Stimulated activated naive CD8-positive, alpha-beta T cell treated with anti-CD3 and anti-CD28 coated beads, Interleukin-15, amount 100 ng/mL, for 72 hours (primary cell): ENCODE results near the gene SLC2A8.

Experiments
- ATAC-seq: fragments of 150-1000 bp; cut with Tn5 transposase; 2 replicates; pipeline ENCODE4 v1.10.0; 2021; ENCODE audit warnings: mild to moderate bottlenecking, moderate library complexity
- DNase-seq, 2 donors: peaks; one replicate each; pipeline ENCODE4 v3.0.0; 2021 to 2022
- H3K27ac Mint-ChIP-seq, 2 donors: one replicate each; pipeline ENCODE4 v1.8.0; 2022; ENCODE audit warnings: mild to moderate bottlenecking in 2 of 2, mixed read lengths in 2 of 2, moderate library complexity in 2 of 2
- H3K27me3 Mint-ChIP-seq: one replicate; pipeline ENCODE4 v1.8.0; 2022; ENCODE audit warnings: mixed read lengths
- H3K4me1 Mint-ChIP-seq: one replicate; pipeline ENCODE4 v1.8.0; 2022; ENCODE audit warnings: mild to moderate bottlenecking, mixed read lengths
- H3K4me3 Mint-ChIP-seq, 2 donors: one replicate each; pipeline ENCODE4 v1.8.0; 2022; ENCODE audit warnings: mild to moderate bottlenecking in 2 of 2, mixed read lengths in 2 of 2, moderate library complexity in 1 of 2
- H3K9me3 Mint-ChIP-seq, 2 donors: one replicate each; pipeline ENCODE4 v1.8.0; 2022; ENCODE audit warnings: mixed read lengths in 2 of 2

The SLC2A8 gene

GRCh38 chr9:127396808-127397645 lies at the start of gene SLC2A8:
Gene SLC2A8, plus strand, starts transcription at chr9:127397169. Its CDS starts 62 bp downstream, at chr9:127397231.
- ATAC-seq (peak; percentile 95), DNase-seq (peak; percentile 97 to 99)
- Mint-ChIP-seq H3K9me3 (no peaks in the 10 kb centered on the region), H3K4me3 (peak within 1 kb of the TSS; percentile 76 to 86), H3K27me3 (peaks cover 92% of the 10 kb centered on the region), H3K4me1 (peaks cover 36% of the 10 kb centered on the region), H3K27ac (peak within 1 kb of the TSS; percentile 31 to 93)

GRCh38 chr9:127347831-127348776 lies 48.9 kb upstream of the SLC2A8 start:
- DNase-seq (no peak), ATAC-seq (no peak)
- Mint-ChIP-seq H3K9me3 (no peaks in the 10 kb centered on the region), H3K27ac (no peak overlapping the region), H3K27me3 (peaks cover 38% of the 10 kb centered on the region), H3K4me1 (no peaks in the 10 kb centered on the region), H3K4me3 (no peak overlapping the region)

DNA sequence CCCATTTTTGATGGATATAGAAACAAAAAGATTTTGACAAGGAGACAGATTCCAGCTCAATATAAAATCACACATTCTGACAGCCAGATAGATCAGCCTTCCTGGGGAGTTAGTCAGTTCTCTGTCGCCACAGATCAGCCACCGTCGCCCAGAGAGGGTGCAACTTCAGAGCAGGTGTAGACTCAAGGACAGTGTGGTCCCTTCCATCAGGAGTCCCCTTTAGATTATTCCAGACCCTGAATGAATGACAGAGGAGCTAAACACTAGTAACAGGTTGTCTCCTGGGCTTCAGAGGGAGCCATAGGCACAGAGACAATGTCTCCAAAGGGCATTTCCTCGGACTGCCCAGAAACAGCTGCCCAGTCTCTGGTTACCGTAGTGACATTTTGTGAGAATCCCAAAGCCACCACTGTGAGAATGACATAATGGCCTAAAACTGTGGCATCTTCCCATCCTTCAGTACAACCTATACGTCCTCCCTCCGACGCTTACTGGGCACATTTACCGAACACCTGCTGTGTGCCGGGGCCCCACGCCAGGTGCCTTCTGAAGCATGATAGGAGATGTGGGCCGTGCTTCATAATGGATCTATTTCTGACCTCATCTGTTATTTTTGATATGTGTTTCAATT lies 47.4 kb upstream of the SLC2A8 start:
- ATAC-seq (no peak), DNase-seq (no peak)
- no peaks in the 10 kb centered on the region for H3K9me3 Mint-ChIP-seq
- no peak overlapping the region for H3K4me3 Mint-ChIP-seq
- H3K27me3 Mint-ChIP-seq, result peaks cover 47% of the 10 kb centered on the region
- H3K27ac Mint-ChIP-seq, result no peak overlapping the region
- H3K4me1 Mint-ChIP-seq, result peaks cover 5% of the 10 kb centered on the region

DNA sequence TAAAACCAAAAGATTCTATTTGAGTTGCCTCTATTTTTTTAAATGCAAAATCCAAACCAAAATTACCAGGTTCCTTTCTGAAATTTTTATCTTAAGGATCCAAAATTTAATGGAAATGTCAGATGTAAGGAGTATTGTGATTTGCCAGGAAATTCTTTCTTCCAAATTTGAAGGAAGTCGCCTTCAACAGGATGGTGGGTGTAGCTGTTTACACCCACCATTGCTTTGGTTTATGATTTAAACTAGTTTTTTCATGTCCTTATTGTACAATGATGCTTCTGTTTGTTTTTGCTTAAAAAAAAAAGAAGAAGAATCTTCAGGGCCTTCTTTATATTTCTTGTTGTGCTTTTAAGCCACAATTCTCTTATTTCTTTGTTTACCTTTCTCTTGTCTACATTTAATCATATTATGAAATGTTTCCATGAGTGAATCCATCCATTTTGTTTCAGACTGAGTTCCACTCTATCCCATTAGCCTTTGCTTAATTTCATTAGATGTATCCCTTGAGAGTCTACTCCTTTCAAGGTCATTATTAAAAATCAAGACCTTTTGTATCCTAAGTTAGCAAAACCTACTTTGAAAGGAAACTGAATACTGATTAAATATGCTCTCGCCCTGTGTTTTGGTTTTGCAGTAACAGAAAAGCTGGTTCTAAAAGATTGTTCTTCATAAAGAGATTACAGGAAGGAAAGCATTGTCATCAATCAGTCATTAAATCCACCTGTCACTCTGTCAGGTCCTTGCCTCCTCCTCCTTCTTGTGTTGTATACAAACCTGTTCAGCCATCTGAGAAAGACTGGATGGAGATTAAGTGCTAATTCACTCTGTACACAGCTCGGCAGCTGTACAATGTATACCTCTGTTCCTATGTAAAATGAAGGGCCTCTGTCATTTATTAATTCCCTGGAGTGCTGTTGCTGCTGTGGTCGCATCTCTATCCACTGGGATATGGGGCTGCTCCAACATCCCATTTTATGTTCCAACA lies 45.5 kb upstream of the SLC2A8 start:
- no peak overlapping the region for H3K27ac Mint-ChIP-seq
- ATAC-seq, result no peak
- peaks cover 5% of the 10 kb centered on the region for H3K4me1 Mint-ChIP-seq
- peaks cover 65% of the 10 kb centered on the region for H3K27me3 Mint-ChIP-seq
- H3K9me3 Mint-ChIP-seq, result no peaks in the 10 kb centered on the region
- no peak for DNase-seq
- no peak overlapping the region for H3K4me3 Mint-ChIP-seq

GRCh38 chr9:127353882-127354281 lies 43.1 kb upstream of the SLC2A8 start:
- Mint-ChIP-seq H3K9me3 (no peaks in the 10 kb centered on the region), H3K27me3 (peaks cover 60% of the 10 kb centered on the region), H3K4me3 (no peak overlapping the region), H3K27ac (no peak overlapping the region), H3K4me1 (peaks cover 5% of the 10 kb centered on the region)
- no peak for DNase-seq
- ATAC-seq, result no peak

DNA sequence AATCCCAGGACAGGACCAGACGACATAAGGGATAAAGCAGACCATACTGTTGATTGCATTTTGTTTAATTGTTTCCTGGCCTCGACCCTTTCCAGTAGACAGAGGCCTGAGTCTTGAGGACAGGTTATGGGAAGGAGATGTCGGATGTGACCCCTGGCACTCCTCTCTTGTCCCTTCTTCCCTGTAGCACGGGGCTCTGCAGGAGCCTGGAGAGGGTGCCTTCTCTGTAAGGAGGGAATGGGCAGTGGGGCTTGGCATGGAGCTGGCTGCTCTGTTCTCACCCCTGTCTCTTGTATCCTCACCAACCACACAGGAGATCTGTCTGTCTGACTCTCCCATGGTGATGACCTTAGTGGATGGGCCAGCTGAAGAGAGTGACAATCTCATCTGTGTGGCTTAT lies 40.1 kb upstream of the SLC2A8 start:
- no peak overlapping the region for H3K4me3 Mint-ChIP-seq
- no peak for ATAC-seq
- H3K27me3 Mint-ChIP-seq, result peaks cover 52% of the 10 kb centered on the region
- no peak overlapping the region for H3K27ac Mint-ChIP-seq
- no peak for DNase-seq
- no peaks in the 10 kb centered on the region for H3K9me3 Mint-ChIP-seq
- peaks cover 13% of the 10 kb centered on the region for H3K4me1 Mint-ChIP-seq

DNA sequence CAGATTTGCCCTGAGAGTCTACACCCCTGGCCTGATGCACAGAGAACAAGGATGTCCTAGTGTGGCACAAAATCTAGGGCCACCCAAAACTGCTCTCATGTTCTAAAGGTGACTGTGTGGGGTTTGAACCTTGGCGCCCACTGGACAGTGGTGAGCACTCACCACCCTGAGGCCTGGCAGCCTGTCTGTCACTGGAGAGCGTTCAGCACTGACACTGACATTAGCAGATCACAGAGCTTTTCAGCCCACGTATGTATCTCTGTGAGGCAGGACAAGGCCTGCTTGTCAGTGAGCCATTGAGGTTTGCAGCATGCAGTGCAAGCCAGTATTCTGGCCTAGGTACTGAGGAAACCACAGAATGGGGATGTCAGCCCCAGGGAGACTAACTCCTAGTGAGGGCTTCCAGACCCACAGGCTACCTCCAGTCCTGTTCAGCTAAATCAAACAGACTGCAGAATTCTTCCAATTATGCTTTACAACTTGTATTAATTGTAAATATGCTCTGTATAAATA lies 38.9 kb upstream of the SLC2A8 start:
- DNase-seq (no peak), ATAC-seq (no peak)
- H3K9me3 Mint-ChIP-seq, result no peaks in the 10 kb centered on the region
- no peak overlapping the region for H3K4me3 Mint-ChIP-seq
- peaks cover 13% of the 10 kb centered on the region for H3K4me1 Mint-ChIP-seq
- H3K27ac Mint-ChIP-seq, result no peak overlapping the region
- H3K27me3 Mint-ChIP-seq, result peaks cover 51% of the 10 kb centered on the region

- peaks cover 10% of the 10 kb centered on the region for H3K4me1 Mint-ChIP-seq
- no peak for ATAC-seq
- DNase-seq, result no peak
- H3K27me3 Mint-ChIP-seq, result peaks cover 51% of the 10 kb centered on the region
- no peak overlapping the region for H3K27ac Mint-ChIP-seq
- H3K4me3 Mint-ChIP-seq, result no peak overlapping the region
- no peaks in the 10 kb centered on the region for H3K9me3 Mint-ChIP-seq
Measured at GRCh38 chr9:127358770-127359169, 38.2 kb upstream of the SLC2A8 start.

- DNase-seq (no peak), ATAC-seq (no peak)
- no peak overlapping the region for H3K4me3 Mint-ChIP-seq
- H3K27me3 Mint-ChIP-seq, result peaks cover 43% of the 10 kb centered on the region
- H3K9me3 Mint-ChIP-seq, result no peaks in the 10 kb centered on the region
- peaks cover 9% of the 10 kb centered on the region for H3K4me1 Mint-ChIP-seq
- H3K27ac Mint-ChIP-seq, result no peak overlapping the region
Measured at GRCh38 chr9:127360250-127360649, 36.7 kb upstream of the SLC2A8 start.

GRCh38 chr9:127360829-127361228 lies 36.1 kb upstream of the SLC2A8 start:
- ATAC-seq (no peak), DNase-seq (no peak)
- Mint-ChIP-seq H3K4me1 (peaks cover 9% of the 10 kb centered on the region), H3K27me3 (peaks cover 37% of the 10 kb centered on the region), H3K9me3 (no peaks in the 10 kb centered on the region), H3K4me3 (no peak overlapping the region), H3K27ac (peak overlapping the region; percentile 14 to 72)

- H3K4me3 Mint-ChIP-seq, result no peak overlapping the region
- no peak for DNase-seq
- H3K9me3 Mint-ChIP-seq, result no peaks in the 10 kb centered on the region
- H3K4me1 Mint-ChIP-seq, result peaks cover 9% of the 10 kb centered on the region
- H3K27me3 Mint-ChIP-seq, result peaks cover 34% of the 10 kb centered on the region
- H3K27ac Mint-ChIP-seq, result peak overlapping the region in 1 of 2 donors; percentile 8
- peak; percentile 54 for ATAC-seq
Measured at GRCh38 chr9:127361561-127361960, 35.4 kb upstream of the SLC2A8 start.

GRCh38 chr9:127362829-127363228 lies 34.1 kb upstream of the SLC2A8 start:
- DNase-seq (no peak), ATAC-seq (no peak)
- H3K4me3 Mint-ChIP-seq, result no peak overlapping the region
- peaks cover 9% of the 10 kb centered on the region for H3K4me1 Mint-ChIP-seq
- peaks cover 40% of the 10 kb centered on the region for H3K27me3 Mint-ChIP-seq
- H3K27ac Mint-ChIP-seq, result peak overlapping the region in 1 of 2 donors; percentile 7
- no peaks in the 10 kb centered on the region for H3K9me3 Mint-ChIP-seq

DNA sequence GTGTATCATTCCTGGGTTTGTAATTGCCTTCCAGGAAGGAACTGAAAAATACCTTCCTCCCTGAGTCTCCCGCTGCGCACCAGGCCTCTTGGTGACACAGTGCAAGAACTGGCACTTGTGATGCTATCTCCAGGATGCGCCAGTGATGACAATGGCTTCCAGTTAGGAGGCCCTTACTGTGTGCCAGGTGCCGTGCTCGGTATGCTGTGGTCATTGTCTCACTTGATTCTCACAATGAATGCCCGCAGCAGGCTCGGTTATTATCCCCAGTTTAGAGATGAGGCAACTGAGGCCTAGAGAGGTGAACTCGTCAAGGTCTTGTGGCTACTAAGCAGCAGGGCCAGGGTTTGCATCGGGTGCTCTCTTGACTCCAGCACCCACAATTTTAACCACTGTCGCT lies 31.5 kb upstream of the SLC2A8 start:
- DNase-seq (no peak), ATAC-seq (no peak)
- Mint-ChIP-seq H3K4me3 (no peak overlapping the region), H3K9me3 (no peaks in the 10 kb centered on the region), H3K27ac (no peak overlapping the region), H3K27me3 (peaks cover 62% of the 10 kb centered on the region), H3K4me1 (peaks cover 14% of the 10 kb centered on the region)

DNA sequence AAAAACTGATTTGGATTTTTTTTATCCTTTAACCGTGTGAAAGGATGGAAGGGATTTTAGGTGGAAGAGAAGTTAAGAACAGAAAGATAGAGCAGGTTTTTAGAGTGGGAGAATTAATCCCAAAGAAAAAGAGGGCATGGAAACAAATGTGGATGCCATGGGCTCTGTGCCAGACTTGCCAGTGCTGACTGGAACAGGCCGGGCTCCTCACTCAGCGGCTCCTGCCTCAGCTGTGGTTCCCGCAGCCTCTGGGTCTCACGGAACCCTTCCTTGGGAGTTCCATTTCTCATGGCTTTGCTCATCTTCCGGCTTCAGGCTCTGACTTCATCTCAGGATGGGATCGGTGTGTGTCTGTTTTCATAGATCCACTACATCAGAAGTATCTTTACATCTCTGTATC lies 30.4 kb upstream of the SLC2A8 start:
- DNase-seq, result no peak
- Mint-ChIP-seq H3K4me3 (no peak overlapping the region), H3K4me1 (peaks cover 8% of the 10 kb centered on the region), H3K9me3 (no peaks in the 10 kb centered on the region), H3K27me3 (peaks cover 68% of the 10 kb centered on the region), H3K27ac (no peak overlapping the region)
- no peak for ATAC-seq
